ENCODE measurements around the gene TBC1D22B. TPM values are rescaled to one million over a fixed set of nuclear protein-coding genes. Genes with fewer than 3 reads are reported as not detected.

TBC1D22B gene
- polyA plus RNA-seq, 1 of the 3 experiments (the other 2 are of a cell fraction): 5.3 TPM

DNA sequence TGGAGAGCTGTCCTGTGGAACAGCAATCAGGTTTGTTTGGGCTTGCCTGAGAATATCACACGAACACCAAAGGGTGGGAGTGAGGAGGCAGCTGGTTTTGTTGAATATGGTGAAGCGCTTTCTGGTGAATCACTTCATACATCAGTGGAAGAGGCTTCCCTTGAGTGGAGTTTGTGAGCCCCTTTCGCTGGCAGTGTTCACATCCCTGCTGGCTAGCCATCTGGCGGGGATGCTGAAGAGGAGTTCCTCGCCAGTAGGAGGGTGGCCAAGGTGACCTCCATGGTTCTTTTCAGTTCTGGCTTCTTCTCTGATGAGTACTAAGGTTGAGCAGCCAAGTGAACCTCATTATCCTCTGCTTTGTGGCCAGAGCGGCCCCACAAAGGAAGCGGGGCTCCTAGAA, 58.5 kb downstream of the TBC1D22B start:
- DNase-seq: no peak

DNA sequence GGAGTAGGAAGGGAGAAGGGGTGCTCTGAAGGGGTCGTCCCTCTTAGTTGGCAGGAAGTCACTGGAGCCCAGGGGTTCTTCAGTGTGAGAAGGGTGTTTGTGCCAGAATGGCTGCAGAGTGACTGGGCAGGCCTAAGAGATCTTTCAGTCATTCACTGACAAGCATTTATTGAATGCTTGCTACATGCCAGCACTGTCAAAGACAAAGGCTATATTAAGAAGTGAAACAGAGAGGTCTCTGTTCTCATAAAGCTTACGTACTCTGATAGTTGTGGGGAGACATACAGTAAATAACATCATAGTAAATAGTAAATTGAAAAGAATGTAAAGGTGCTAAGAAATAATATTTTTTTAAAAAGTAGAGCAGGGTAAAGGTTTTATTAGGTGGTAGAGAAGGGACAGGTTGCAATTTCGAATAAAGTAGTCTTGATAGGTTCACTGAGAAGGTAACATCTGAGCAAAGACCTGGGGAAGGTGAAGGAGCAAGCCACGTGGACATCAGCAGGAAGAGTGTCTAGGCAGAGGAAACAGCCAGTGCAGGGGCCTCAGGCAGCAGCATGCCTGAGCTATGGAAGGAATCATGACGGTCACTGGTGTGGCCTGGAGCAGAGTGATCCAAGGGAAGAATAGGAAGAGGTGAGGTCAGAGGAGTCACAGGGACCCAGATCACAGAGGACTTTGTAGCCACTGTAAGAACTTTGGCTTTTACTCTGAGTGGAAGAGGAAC, 59.9 kb downstream of the TBC1D22B start:
- no peak for DNase-seq
- TF ChIP-seq SIN3A (IDR thresholded peaks at IDR 0.05; ENCODE audit: borderline replicate concordance, low read depth, low read length) (no peak), RXRA (IDR thresholded peaks at IDR 0.05; ENCODE audit: borderline replicate concordance, low read depth) (no peak), RCOR1 (IDR thresholded peaks at IDR 0.05; ENCODE audit: low read length) (no peak), FOXJ3 (CRISPR knock-in tag; IDR thresholded peaks at IDR 0.05) (no peak), TAF1 (IDR thresholded peaks at IDR 0.05; ENCODE audit: borderline replicate concordance, low read depth, low read length) (no peak), EP300 (IDR thresholded peaks at IDR 0.05; ENCODE audit: borderline replicate concordance in 1 of 2, low read depth in 1 of 2, low read length in 1 of 2) (no peak), MXI1 (IDR thresholded peaks at IDR 0.05; ENCODE audit: low read depth, low read length) (no peak), NFIC (IDR thresholded peaks at IDR 0.05; ENCODE audit: borderline replicate concordance) (no peak)
- TF ChIP-seq, protein P1, sequence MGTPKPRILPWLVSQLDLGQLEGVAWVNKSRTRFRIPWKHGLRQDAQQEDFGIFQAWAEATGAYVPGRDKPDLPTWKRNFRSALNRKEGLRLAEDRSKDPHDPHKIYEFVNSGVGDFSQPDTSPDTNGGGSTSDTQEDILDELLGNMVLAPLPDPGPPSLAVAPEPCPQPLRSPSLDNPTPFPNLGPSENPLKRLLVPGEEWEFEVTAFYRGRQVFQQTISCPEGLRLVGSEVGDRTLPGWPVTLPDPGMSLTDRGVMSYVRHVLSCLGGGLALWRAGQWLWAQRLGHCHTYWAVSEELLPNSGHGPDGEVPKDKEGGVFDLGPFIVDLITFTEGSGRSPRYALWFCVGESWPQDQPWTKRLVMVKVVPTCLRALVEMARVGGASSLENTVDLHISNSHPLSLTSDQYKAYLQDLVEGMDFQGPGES (IDR thresholded peaks at IDR 0.05; ENCODE audit: low read depth, low read length): no peak
- TF ChIP-seq, protein P2, sequence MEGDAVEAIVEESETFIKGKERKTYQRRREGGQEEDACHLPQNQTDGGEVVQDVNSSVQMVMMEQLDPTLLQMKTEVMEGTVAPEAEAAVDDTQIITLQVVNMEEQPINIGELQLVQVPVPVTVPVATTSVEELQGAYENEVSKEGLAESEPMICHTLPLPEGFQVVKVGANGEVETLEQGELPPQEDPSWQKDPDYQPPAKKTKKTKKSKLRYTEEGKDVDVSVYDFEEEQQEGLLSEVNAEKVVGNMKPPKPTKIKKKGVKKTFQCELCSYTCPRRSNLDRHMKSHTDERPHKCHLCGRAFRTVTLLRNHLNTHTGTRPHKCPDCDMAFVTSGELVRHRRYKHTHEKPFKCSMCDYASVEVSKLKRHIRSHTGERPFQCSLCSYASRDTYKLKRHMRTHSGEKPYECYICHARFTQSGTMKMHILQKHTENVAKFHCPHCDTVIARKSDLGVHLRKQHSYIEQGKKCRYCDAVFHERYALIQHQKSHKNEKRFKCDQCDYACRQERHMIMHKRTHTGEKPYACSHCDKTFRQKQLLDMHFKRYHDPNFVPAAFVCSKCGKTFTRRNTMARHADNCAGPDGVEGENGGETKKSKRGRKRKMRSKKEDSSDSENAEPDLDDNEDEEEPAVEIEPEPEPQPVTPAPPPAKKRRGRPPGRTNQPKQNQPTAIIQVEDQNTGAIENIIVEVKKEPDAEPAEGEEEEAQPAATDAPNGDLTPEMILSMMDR (IDR thresholded peaks at IDR 0.05): no peak
- TF ChIP-seq, protein P3, sequence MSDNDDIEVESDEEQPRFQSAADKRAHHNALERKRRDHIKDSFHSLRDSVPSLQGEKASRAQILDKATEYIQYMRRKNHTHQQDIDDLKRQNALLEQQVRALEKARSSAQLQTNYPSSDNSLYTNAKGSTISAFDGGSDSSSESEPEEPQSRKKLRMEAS (IDR thresholded peaks at IDR 0.05; ENCODE audit: low read depth): no peak
- Histone ChIP-seq H3K27ac (ENCODE audit: low read depth in 2 of 2, low read length in 1 of 2) (no peak overlapping the region), H3K79me2 (ENCODE audit: insufficient read depth) (no peaks in the 10 kb centered on the region), H3K36me3 (replicated peaks in 1 of 2; ENCODE audit: control insufficient read depth in 1 of 2, insufficient read depth in 2 of 2, low read length in 1 of 2) (peaks cover 32 to 58% of the 10 kb centered on the region in 2 experiments), H3K9me2 (no peaks in the 10 kb centered on the region), H4K20me1 (ENCODE audit: insufficient read depth) (no peaks in the 10 kb centered on the region), H3K9me3 (no peaks in the 10 kb centered on the region), H3F3A (replicated peaks; ENCODE audit: insufficient read depth) (peaks cover 6% of the 10 kb centered on the region), H3K9ac (no peak overlapping the region), H3K4me2 (no peak overlapping the region), H3K4me3 (ENCODE audit: low read depth in 2 of 2, low read length in 1 of 2) (no peak overlapping the region), H3K4me1 (ENCODE audit: control insufficient read depth in 1 of 2, insufficient read depth in 2 of 2, low read depth in 1 of 2, low read length in 1 of 2) (peaks cover 4 to 21% of the 10 kb centered on the region in 2 experiments; a peak in 3 of 4 replicates), H2AFZ (ENCODE audit: low read depth) (no peak overlapping the region), H3K27me3 (ENCODE audit: insufficient read depth) (no peaks in the 10 kb centered on the region)
- CTCF ChIA-PET: interaction anchor here (0.6 to 5.9 kb wide), 3 partner anchors 9 to 82 kb away, joined by 3 to 43 read pairs (median 3); no protein-coding TSS in a partner anchor
- POLR2A ChIA-PET: no interaction called here
- 95% methylated on average over 5 of the region's 5 CpGs for WGBS (ENCODE audit: low lambda C conversion rate)

More for the DNA sequence above, 58.5 kb downstream of the TBC1D22B start:
- WGBS (ENCODE audit: low lambda C conversion rate): 95% methylated on average over 6 of the region's 7 CpGs
- no peak overlapping the region for H3K4me3 ChIP-seq (ENCODE audit: low read depth in 2 of 2, low read length in 1 of 2)
- CTCF ChIA-PET: interaction anchor here (0.7 to 5.9 kb wide), 3 partner anchors 9 to 107 kb away, joined by 3 to 43 read pairs (median 3); no protein-coding TSS in a partner anchor
- TF ChIP-seq PBX3 (IDR thresholded peaks at IDR 0.05): no peak
- TF ChIP-seq POLR2AphosphoS5 (IDR thresholded peaks at IDR 0.05; ENCODE audit: low read depth, low read length): no peak
- TF ChIP-seq GATA2 (CRISPR knock-in tag; IDR thresholded peaks at IDR 0.05): no peak
- no peaks in the 10 kb centered on the region for H3K9me2 ChIP-seq
- peaks cover 18% of the 10 kb centered on the region for H3F3A ChIP-seq (replicated peaks; ENCODE audit: insufficient read depth)
- H4K20me1 ChIP-seq (ENCODE audit: insufficient read depth): no peaks in the 10 kb centered on the region
- no peaks in the 10 kb centered on the region for H3K9me3 ChIP-seq
- no peak overlapping the region for H2AFZ ChIP-seq (ENCODE audit: low read depth)
- H3K79me2 ChIP-seq (ENCODE audit: insufficient read depth): no peaks in the 10 kb centered on the region
- peaks cover 11 to 21% of the 10 kb centered on the region in 2 experiments; a peak in 3 of 4 replicates for H3K4me1 ChIP-seq (ENCODE audit: control insufficient read depth in 1 of 2, insufficient read depth in 2 of 2, low read depth in 1 of 2, low read length in 1 of 2)
- H3K36me3 ChIP-seq (replicated peaks in 1 of 2; ENCODE audit: control insufficient read depth in 1 of 2, insufficient read depth in 2 of 2, low read length in 1 of 2): peaks cover 32 to 54% of the 10 kb centered on the region in 2 experiments
- H3K27me3 ChIP-seq (ENCODE audit: insufficient read depth): no peaks in the 10 kb centered on the region
- H3K27ac ChIP-seq (ENCODE audit: low read depth in 2 of 2, low read length in 1 of 2): no peak overlapping the region
- POLR2A ChIA-PET: no interaction called here
- no peak overlapping the region for H3K9ac ChIP-seq
- H3K4me2 ChIP-seq: no peak overlapping the region
